ENCODE measurements around the gene HDAC7.
A peak's percentile ranks its signal among the peaks of the same experiment; 100 is the strongest.

HDAC7 gene

GRCh38 chr12:47753021-47754001, 66.4 kb downstream of the HDAC7 start:
- H3K36me3 ChIP-seq (ENCODE audit: control insufficient read depth, low read length): no peaks in the 10 kb centered on the region
- peaks cover 19% of the 10 kb centered on the region for H3K27me3 ChIP-seq (ENCODE audit: control insufficient read depth, low read length)
- no peak overlapping the region for H3K27ac ChIP-seq (ENCODE audit: low read depth, low read length)
- no peaks in the 10 kb centered on the region for H3K79me2 ChIP-seq (ENCODE audit: control insufficient read depth, low read length)
- 0 out of 2 replicates have a peak overlapping the region, but pooled peaks have one; percentile 18 for H3K4me3 ChIP-seq (ENCODE audit: low read length)
- peak overlapping the region; percentile 44 for H3K4me2 ChIP-seq (ENCODE audit: low read length)
- peaks cover 24% of the 10 kb centered on the region for H3K4me1 ChIP-seq (ENCODE audit: control insufficient read depth, low read length)
- H4K20me1 ChIP-seq (ENCODE audit: control insufficient read depth, insufficient read depth, low read depth, low read length): no peaks in the 10 kb centered on the region
- no peaks in the 10 kb centered on the region for H3K9me3 ChIP-seq (ENCODE audit: control insufficient read depth, insufficient read depth, low read length)
- no peak for TF ChIP-seq CTCF (IDR thresholded peaks at IDR 0.05; ENCODE audit: low read depth, low read length, poor library complexity, severe bottlenecking)
- TF ChIP-seq EZH2phosphoT487 (IDR thresholded peaks at IDR 0.05; ENCODE audit: borderline replicate concordance, low read length): no peak
- no peaks in the 10 kb centered on the region for H3F3A ChIP-seq (ENCODE audit: control insufficient read depth, insufficient read depth)
- no peaks in the 10 kb centered on the region for H3K9me2 ChIP-seq (replicated peaks; ENCODE audit: control insufficient read depth, low read length)

GRCh38 chr12:47752552-47752951, 67.2 kb downstream of the HDAC7 start:
- Histone ChIP-seq H3K4me1 (ENCODE audit: control insufficient read depth, low read length) (peaks cover 19% of the 10 kb centered on the region), H3K36me3 (ENCODE audit: control insufficient read depth, low read length) (no peaks in the 10 kb centered on the region), H3K4me2 (ENCODE audit: low read length) (no peak overlapping the region), H3K4me3 (ENCODE audit: low read length) (no peak overlapping the region), H3F3A (ENCODE audit: control insufficient read depth, insufficient read depth) (no peaks in the 10 kb centered on the region), H3K9me2 (replicated peaks; ENCODE audit: control insufficient read depth, low read length) (no peaks in the 10 kb centered on the region), H3K9me3 (ENCODE audit: control insufficient read depth, insufficient read depth, low read length) (no peaks in the 10 kb centered on the region), H3K27ac (ENCODE audit: low read depth, low read length) (no peak overlapping the region), H3K27me3 (ENCODE audit: control insufficient read depth, low read length) (peaks cover 19% of the 10 kb centered on the region), H4K20me1 (ENCODE audit: control insufficient read depth, insufficient read depth, low read depth, low read length) (0 out of 2 replicates have a peak, but pooled peaks cover 3% of the 10 kb centered on the region), H3K79me2 (ENCODE audit: control insufficient read depth, low read length) (no peaks in the 10 kb centered on the region)
- no peak for TF ChIP-seq EZH2phosphoT487 (IDR thresholded peaks at IDR 0.05; ENCODE audit: borderline replicate concordance, low read length)
- no peak for TF ChIP-seq CTCF (IDR thresholded peaks at IDR 0.05; ENCODE audit: low read depth, low read length, poor library complexity, severe bottlenecking)

GRCh38 chr12:47752121-47752520, 67.6 kb downstream of the HDAC7 start:
- H3K9me3 ChIP-seq (ENCODE audit: control insufficient read depth, insufficient read depth, low read length): no peaks in the 10 kb centered on the region
- no peak overlapping the region for H3K27ac ChIP-seq (ENCODE audit: low read depth, low read length)
- peaks cover 19% of the 10 kb centered on the region for H3K4me1 ChIP-seq (ENCODE audit: control insufficient read depth, low read length)
- no peaks in the 10 kb centered on the region for H3F3A ChIP-seq (ENCODE audit: control insufficient read depth, insufficient read depth)
- no peaks in the 10 kb centered on the region for H3K36me3 ChIP-seq (ENCODE audit: control insufficient read depth, low read length)
- 0 out of 2 replicates have a peak, but pooled peaks cover 5% of the 10 kb centered on the region for H4K20me1 ChIP-seq (ENCODE audit: control insufficient read depth, insufficient read depth, low read depth, low read length)
- H3K27me3 ChIP-seq (ENCODE audit: control insufficient read depth, low read length): peaks cover 18% of the 10 kb centered on the region
- H3K79me2 ChIP-seq (ENCODE audit: control insufficient read depth, low read length): no peaks in the 10 kb centered on the region
- no peak overlapping the region for H3K4me3 ChIP-seq (ENCODE audit: low read length)
- H3K4me2 ChIP-seq (ENCODE audit: low read length): no peak overlapping the region
- TF ChIP-seq CTCF (IDR thresholded peaks at IDR 0.05; ENCODE audit: low read depth, low read length, poor library complexity, severe bottlenecking) (no peak), EZH2phosphoT487 (IDR thresholded peaks at IDR 0.05; ENCODE audit: borderline replicate concordance, low read length) (no peak)
- no peaks in the 10 kb centered on the region for H3K9me2 ChIP-seq (replicated peaks; ENCODE audit: control insufficient read depth, low read length)
